Measurements from ENCODE around the gene NDUFS1. TPM values are rescaled to one million over a fixed set of nuclear protein-coding genes. Genes with fewer than 3 reads are reported as not detected.
"Not testable (repeated sequence)": the region's sequence is repeated elsewhere in the genome, so short reads cannot be mapped to it uniquely, and the experiment has no call there.

Gene NDUFS1
- total RNA-seq, 1 experiment from 2014 or later: 106 TPM

- H3K9me3 ChIP-seq (ENCODE audit: control insufficient read depth, insufficient read depth, low read depth, low read length): no peaks in the 10 kb centered on the region
- H3K27ac ChIP-seq (ENCODE audit: low read length): no peak overlapping the region
- no peak for DNase-seq (ENCODE audit: low read depth, low spot score)
- in situ Hi-C loops (cut with HindIII; ENCODE audit: low pct_unique_long_range_greater_than_20kb, low sequenced_read_pairs): no loop called here
- peaks cover 2% of the 10 kb centered on the region; the same call in 1 of the 2 replicates for H3K36me3 ChIP-seq (ENCODE audit: control insufficient read depth, insufficient read depth, low read length)
- ATAC-seq: no peak
- no peaks in the 10 kb centered on the region for H3K27me3 ChIP-seq (ENCODE audit: control insufficient read depth, insufficient read depth, low read length)
- peaks cover 17% of the 10 kb centered on the region; the same call in 1 of the 2 replicates for H3K4me1 ChIP-seq (ENCODE audit: control insufficient read depth, insufficient read depth, low read length)
- ChIA-PET CTCF (no interaction called here), POLR2A (no interaction called here)
- intact Hi-C loops (cut with micrococcal nuclease; ENCODE audit: unreplicated experiment): no loop called here
- no TSS peak for BruUV-seq (replicated peaks)
- H3K4me3 ChIP-seq (ENCODE audit: low read depth in 2 of 2, low read length in 2 of 2): no peak overlapping the region
- TF ChIP-seq, protein P1, sequence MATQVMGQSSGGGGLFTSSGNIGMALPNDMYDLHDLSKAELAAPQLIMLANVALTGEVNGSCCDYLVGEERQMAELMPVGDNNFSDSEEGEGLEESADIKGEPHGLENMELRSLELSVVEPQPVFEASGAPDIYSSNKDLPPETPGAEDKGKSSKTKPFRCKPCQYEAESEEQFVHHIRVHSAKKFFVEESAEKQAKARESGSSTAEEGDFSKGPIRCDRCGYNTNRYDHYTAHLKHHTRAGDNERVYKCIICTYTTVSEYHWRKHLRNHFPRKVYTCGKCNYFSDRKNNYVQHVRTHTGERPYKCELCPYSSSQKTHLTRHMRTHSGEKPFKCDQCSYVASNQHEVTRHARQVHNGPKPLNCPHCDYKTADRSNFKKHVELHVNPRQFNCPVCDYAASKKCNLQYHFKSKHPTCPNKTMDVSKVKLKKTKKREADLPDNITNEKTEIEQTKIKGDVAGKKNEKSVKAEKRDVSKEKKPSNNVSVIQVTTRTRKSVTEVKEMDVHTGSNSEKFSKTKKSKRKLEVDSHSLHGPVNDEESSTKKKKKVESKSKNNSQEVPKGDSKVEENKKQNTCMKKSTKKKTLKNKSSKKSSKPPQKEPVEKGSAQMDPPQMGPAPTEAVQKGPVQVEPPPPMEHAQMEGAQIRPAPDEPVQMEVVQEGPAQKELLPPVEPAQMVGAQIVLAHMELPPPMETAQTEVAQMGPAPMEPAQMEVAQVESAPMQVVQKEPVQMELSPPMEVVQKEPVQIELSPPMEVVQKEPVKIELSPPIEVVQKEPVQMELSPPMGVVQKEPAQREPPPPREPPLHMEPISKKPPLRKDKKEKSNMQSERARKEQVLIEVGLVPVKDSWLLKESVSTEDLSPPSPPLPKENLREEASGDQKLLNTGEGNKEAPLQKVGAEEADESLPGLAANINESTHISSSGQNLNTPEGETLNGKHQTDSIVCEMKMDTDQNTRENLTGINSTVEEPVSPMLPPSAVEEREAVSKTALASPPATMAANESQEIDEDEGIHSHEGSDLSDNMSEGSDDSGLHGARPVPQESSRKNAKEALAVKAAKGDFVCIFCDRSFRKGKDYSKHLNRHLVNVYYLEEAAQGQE (IDR thresholded peaks at IDR 0.05; ENCODE audit: insufficient read depth in 1 of 2, low read depth in 2 of 2, low read length in 1 of 2): no peak
- TF ChIP-seq, protein P2, sequence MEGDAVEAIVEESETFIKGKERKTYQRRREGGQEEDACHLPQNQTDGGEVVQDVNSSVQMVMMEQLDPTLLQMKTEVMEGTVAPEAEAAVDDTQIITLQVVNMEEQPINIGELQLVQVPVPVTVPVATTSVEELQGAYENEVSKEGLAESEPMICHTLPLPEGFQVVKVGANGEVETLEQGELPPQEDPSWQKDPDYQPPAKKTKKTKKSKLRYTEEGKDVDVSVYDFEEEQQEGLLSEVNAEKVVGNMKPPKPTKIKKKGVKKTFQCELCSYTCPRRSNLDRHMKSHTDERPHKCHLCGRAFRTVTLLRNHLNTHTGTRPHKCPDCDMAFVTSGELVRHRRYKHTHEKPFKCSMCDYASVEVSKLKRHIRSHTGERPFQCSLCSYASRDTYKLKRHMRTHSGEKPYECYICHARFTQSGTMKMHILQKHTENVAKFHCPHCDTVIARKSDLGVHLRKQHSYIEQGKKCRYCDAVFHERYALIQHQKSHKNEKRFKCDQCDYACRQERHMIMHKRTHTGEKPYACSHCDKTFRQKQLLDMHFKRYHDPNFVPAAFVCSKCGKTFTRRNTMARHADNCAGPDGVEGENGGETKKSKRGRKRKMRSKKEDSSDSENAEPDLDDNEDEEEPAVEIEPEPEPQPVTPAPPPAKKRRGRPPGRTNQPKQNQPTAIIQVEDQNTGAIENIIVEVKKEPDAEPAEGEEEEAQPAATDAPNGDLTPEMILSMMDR (IDR thresholded peaks at IDR 0.05): no peak
- no peak for TF ChIP-seq SIN3A (IDR thresholded peaks at IDR 0.05; ENCODE audit: borderline replicate concordance, insufficient read depth, low read depth, low read length)
- no peak for TF ChIP-seq POLR2AphosphoS5 (IDR thresholded peaks at IDR 0.05; ENCODE audit: low read depth, low read length)
- no peak for TF ChIP-seq TCF7L2 (IDR thresholded peaks at IDR 0.05; ENCODE audit: low read depth, low read length)
These were observed 78.3 kb downstream of the NDUFS1 start for GRCh38 chr2:206080927-206081326.

DNA sequence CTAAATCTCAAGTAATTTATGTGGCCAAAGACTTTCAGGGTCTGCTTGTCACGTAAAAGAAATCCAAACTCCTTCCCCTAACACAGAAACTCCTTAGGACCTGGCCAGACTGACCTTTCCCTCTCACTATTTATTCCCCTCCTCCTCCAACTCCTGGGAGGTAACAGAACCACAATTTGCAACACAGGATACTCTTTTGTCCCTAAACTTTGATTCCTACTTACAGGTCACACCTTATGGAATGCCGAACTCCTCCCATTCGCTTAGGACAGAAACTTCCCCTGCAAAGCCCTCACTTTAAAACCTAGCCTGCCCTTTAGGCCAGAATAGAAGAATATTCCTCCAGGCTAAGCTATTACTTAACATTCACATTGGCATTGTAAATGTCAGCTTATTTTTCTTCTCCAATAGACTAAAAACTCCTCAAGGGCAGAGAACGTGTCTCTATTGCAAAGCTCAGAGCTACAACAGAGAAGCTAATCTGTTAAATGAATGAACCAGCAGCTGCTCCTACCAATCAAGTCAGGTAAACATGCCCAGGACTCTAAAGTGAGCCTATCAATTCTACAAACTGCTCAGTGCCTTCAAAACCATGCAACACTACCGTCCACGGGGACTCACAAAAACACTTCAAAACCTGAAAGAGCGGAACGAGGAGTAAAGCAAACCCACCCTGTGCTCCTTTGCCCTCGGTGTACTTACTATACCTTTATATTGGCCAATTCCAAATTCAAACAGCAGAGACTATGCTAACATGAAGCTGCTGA is 79.4 kb downstream of the NDUFS1 start:
- intact Hi-C loops (cut with micrococcal nuclease; ENCODE audit: unreplicated experiment) (no loop called here), in situ Hi-C loops (cut with HindIII; ENCODE audit: low pct_unique_long_range_greater_than_20kb, low sequenced_read_pairs) (no loop called here)
- DNase-seq (ENCODE audit: low read depth, low spot score) (no peak), ATAC-seq (no peak)
- ChIA-PET CTCF (no interaction called here), POLR2A (interaction anchor here (0.6 kb wide), 1 partner anchor 1453 kb away, joined by 3 read pairs; no protein-coding TSS in a partner anchor)
- no peak overlapping the region for H3K27ac ChIP-seq (ENCODE audit: low read length)
- no peak overlapping the region for H3K4me3 ChIP-seq (ENCODE audit: low read depth in 2 of 2, low read length in 2 of 2)
- peaks cover 2% of the 10 kb centered on the region; the same call in 1 of the 2 replicates for H3K36me3 ChIP-seq (ENCODE audit: control insufficient read depth, insufficient read depth, low read length)
- no peaks in the 10 kb centered on the region for H3K9me3 ChIP-seq (ENCODE audit: control insufficient read depth, insufficient read depth, low read depth, low read length)
- TSS peak; percentile 2 for BruUV-seq (replicated peaks)
- no peaks in the 10 kb centered on the region for H3K27me3 ChIP-seq (ENCODE audit: control insufficient read depth, insufficient read depth, low read length)
- TF ChIP-seq, protein P2 (IDR thresholded peaks at IDR 0.05): no peak
- TF ChIP-seq POLR2AphosphoS5 (IDR thresholded peaks at IDR 0.05; ENCODE audit: low read depth, low read length) (no peak), SIN3A (IDR thresholded peaks at IDR 0.05; ENCODE audit: borderline replicate concordance, insufficient read depth, low read depth, low read length) (no peak), TCF7L2 (IDR thresholded peaks at IDR 0.05; ENCODE audit: low read depth, low read length) (no peak)
- TF ChIP-seq, protein P1 (IDR thresholded peaks at IDR 0.05; ENCODE audit: insufficient read depth in 1 of 2, low read depth in 2 of 2, low read length in 1 of 2): no peak
- peaks cover 17% of the 10 kb centered on the region; the same call in 1 of the 2 replicates for H3K4me1 ChIP-seq (ENCODE audit: control insufficient read depth, insufficient read depth, low read length)

- POLR2A ChIA-PET; CTCF ChIA-PET; H3K27me3 ChIP-seq (ENCODE audit: control insufficient read depth, insufficient read depth, low read length); H3K36me3 ChIP-seq (ENCODE audit: control insufficient read depth, insufficient read depth, low read length); ATAC-seq; H3K9me3 ChIP-seq (ENCODE audit: control insufficient read depth, insufficient read depth, low read depth, low read length); intact Hi-C loops (cut with micrococcal nuclease; ENCODE audit: unreplicated experiment); H3K4me1 ChIP-seq (ENCODE audit: control insufficient read depth, insufficient read depth, low read length); H3K4me3 ChIP-seq (ENCODE audit: low read depth in 2 of 2, low read length in 2 of 2); in situ Hi-C loops (cut with HindIII; ENCODE audit: low pct_unique_long_range_greater_than_20kb, low sequenced_read_pairs); DNase-seq (ENCODE audit: low read depth, low spot score); H3K27ac ChIP-seq (ENCODE audit: low read length); BruUV-seq (replicated peaks): not testable (repeated sequence)
These were observed 81.4 kb downstream of the NDUFS1 start for GRCh38 chr2:206077879-206078278.

All from Panc1 (cell line).